GM12891 (cell line): ENCODE data around the gene LDB2.
"Not testable (repeated sequence)": the region's sequence is repeated elsewhere in the genome, so short reads cannot be mapped to it uniquely, and the experiment has no call there.

Experiments used
- PAX5 ChIP-seq: IDR thresholded peaks from 2 replicates; pipeline ENCODE4 v1.6.1; 2011; ENCODE audit warnings: low read length, moderate library complexity, mild to moderate bottlenecking; ENCODE audit not compliant: insufficient read depth, severe bottlenecking
- POLR2A ChIP-seq: IDR thresholded peaks from 2 replicates; pipeline ENCODE4 v1.6.1; 2011; ENCODE audit warnings: low read depth, low read length, control low read depth
- POLR2AphosphoS5 ChIP-seq: IDR thresholded peaks from 2 replicates; pipeline ENCODE4 v1.6.1; 2011; ENCODE audit warnings: low read depth, low read length, control low read depth
- POU2F2 ChIP-seq: IDR thresholded peaks from 2 replicates; pipeline ENCODE4 v1.6.1; 2011; ENCODE audit warnings: low read depth, mild to moderate bottlenecking, control low read depth, low read length, moderate library complexity
- SPI1 ChIP-seq: IDR thresholded peaks from 2 replicates; pipeline ENCODE4 v1.6.1; 2011; ENCODE audit warnings: low read depth, low read length, control low read depth

DNA sequence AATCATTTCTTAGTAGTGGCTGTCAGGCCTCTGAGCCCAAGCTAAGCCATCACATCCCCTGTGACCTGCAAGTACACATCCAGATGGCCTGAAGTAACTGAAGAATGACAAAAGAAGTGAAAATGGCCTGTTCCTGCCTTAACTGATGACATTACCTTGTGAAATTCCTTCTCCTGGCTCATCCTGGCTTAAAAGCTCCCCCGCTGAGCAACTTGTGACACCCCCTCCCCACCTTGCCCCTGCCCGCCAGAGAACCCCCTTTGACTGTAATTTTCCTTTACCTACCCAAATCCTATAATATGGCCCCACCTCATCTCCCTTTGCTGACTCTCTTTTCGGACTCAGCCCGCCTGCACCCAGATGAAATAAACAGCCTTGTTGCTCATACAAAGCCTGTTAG lies 20.3 kb upstream of the LDB2 start:
- not testable (repeated sequence) for TF ChIP-seq PAX5, POLR2A, POLR2AphosphoS5, POU2F2, SPI1
